Panc1 (cell line): ENCODE results near the gene HORMAD2.

Experiments used
- CTCF ChIP-seq: fragments of 450-650 bp; IDR thresholded peaks from 2 replicates; pipeline ENCODE4 v1.5.1; 2017; ENCODE audit warnings: mild to moderate bottlenecking
- REST ChIP-seq, 2 experiments: IDR thresholded peaks; 2 replicates each; pipeline ENCODE4 v1.6.1; 2011 to 2012; ENCODE audit warnings: low read depth in 2 of 2, control low read depth in 1 of 2, low read length in 1 of 2, mild to moderate bottlenecking in 1 of 2, moderate library complexity in 1 of 2; ENCODE audit not compliant: insufficient read depth in 1 of 2

- TF ChIP-seq CTCF (no peak), REST (IDR thresholded peaks at IDR 0.05; ENCODE audit: insufficient read depth in 1 of 2, low read depth in 2 of 2, low read length in 1 of 2) (no peak)
Measured at GRCh38 chr22:30212996-30213441, 132.8 kb downstream of the HORMAD2 start.
